SH-SY5Y (cell line): ENCODE results near the gene AKAP11.

Experiments
- GATA2 ChIP-seq: IDR thresholded peaks from 2 replicates; pipeline ENCODE4 v1.6.1; 2011; ENCODE audit warnings: mild to moderate bottlenecking, low read depth, low read length
- GATA3 ChIP-seq: IDR thresholded peaks from 2 replicates; pipeline ENCODE4 v1.6.1; 2011; ENCODE audit warnings: low read depth, mild to moderate bottlenecking, low read length, moderate library complexity

GRCh38 chr13:42355092-42355485, 83.1 kb downstream of the AKAP11 start:
- TF ChIP-seq GATA2 (no peak), GATA3 (no peak)
